ENCODE measurements around the gene CPTP.

DNA sequence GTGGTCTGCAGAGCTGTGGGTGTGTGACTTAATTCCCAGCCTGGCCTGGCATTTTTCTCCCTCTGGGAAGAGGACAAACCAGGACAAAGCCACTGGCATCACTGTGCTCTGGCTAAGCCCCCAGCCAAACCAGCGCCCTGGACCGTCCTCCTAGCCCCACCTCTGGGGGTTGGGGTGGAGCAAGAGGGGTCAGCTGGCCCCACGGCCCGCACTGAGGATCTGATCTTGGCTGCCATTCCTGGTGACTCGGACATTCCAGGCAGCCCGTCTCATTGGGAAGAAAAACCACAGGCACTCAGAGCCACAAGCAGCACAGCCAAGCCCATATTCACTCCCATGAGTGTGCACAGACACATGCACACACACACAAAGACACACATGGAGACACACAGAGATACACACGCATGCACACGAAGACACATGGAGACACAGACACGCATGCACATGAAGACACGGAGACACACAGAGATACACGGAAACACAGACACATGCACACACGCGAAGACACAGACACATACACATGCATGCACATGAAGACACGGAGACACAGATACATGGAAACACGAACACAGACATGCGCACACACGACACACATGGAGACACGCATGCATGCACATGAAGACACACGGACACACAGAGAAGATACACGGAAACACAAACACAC is 36.0 kb downstream of the CPTP start:
- TF ChIP-seq, protein P1, sequence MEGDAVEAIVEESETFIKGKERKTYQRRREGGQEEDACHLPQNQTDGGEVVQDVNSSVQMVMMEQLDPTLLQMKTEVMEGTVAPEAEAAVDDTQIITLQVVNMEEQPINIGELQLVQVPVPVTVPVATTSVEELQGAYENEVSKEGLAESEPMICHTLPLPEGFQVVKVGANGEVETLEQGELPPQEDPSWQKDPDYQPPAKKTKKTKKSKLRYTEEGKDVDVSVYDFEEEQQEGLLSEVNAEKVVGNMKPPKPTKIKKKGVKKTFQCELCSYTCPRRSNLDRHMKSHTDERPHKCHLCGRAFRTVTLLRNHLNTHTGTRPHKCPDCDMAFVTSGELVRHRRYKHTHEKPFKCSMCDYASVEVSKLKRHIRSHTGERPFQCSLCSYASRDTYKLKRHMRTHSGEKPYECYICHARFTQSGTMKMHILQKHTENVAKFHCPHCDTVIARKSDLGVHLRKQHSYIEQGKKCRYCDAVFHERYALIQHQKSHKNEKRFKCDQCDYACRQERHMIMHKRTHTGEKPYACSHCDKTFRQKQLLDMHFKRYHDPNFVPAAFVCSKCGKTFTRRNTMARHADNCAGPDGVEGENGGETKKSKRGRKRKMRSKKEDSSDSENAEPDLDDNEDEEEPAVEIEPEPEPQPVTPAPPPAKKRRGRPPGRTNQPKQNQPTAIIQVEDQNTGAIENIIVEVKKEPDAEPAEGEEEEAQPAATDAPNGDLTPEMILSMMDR (IDR thresholded peaks at IDR 0.05; ENCODE audit: low read length), result no peak
- no peak for TF ChIP-seq EZH2phosphoT487 (IDR thresholded peaks at IDR 0.05; ENCODE audit: low read length)

All from MM.1S (cell line).